IMR-90 (cell line): Measurements from ENCODE around the gene TRAF6. TPM values are rescaled to one million over a fixed set of nuclear protein-coding genes. Genes with fewer than 3 reads are reported as not detected.

Source experiments
- ATAC-seq: fragments of 200-7000 bp; cut with Tn5 transposase; 2 replicates; pipeline ENCODE4 v1.9.1; 2020; ENCODE audit warnings: low read depth, mild to moderate bottlenecking, moderate library complexity
- BruUV-seq: library from RNA; stranded (reverse); fragments of 400-500 nt; replicated peaks from 2 replicates; lab custom pipeline; 2021; lab: Mats Ljungman, UMichigan
- CTCF ChIA-PET: fragments of 300-600 bp; formaldehyde crosslinking; extraction: SDS; loops from one replicate; lab custom pipeline; 2021; ENCODE audit warnings: antibody characterized with exemption; lab: Yijun Ruan, JAX
- POLR2A ChIA-PET: fragments of 300-600 bp; sonication (Branson Sonifier 250); formaldehyde crosslinking; loops from one replicate; lab custom pipeline; 2022; ENCODE audit warnings: antibody characterized with exemption; ENCODE audit not compliant: unreplicated experiment; lab: Charles Lee
- DNase-seq: peaks from one replicate; pipeline ENCODE4 v3.0.0; 2013
- H2AFZ ChIP-seq: replicated peaks from 2 replicates; pipeline ENCODE3; 2013; ENCODE audit warnings: low read length, mild to moderate bottlenecking; ENCODE audit not compliant: poor library complexity
- H2AK5ac ChIP-seq: 2 replicates; pipeline ENCODE4 v1.6.1; 2013; ENCODE audit warnings: low read depth, low read length, inconsistent platforms
- H2AK9ac ChIP-seq: replicated peaks from 2 replicates; pipeline ENCODE3; 2013; ENCODE audit warnings: mild to moderate bottlenecking, low read depth, low read length, moderate library complexity; ENCODE audit not compliant: poor library complexity
- H2BK120ac ChIP-seq: 2 replicates; pipeline ENCODE4 v1.6.1; 2013; ENCODE audit warnings: low read depth, low read length, inconsistent platforms
- H2BK15ac ChIP-seq: 3 replicates; pipeline ENCODE4 v1.6.1; 2013; ENCODE audit warnings: low read depth, low read length, inconsistent platforms
- H2BK20ac ChIP-seq: 2 replicates; pipeline ENCODE4 v1.6.1; 2013; ENCODE audit warnings: low read depth, mild to moderate bottlenecking, inconsistent platforms, low read length, moderate library complexity
- H2BK5ac ChIP-seq: 2 replicates; pipeline ENCODE4 v1.6.1; 2013; ENCODE audit warnings: mild to moderate bottlenecking, low read depth, low read length, inconsistent platforms; ENCODE audit not compliant: poor library complexity, severe bottlenecking
- H3K14ac ChIP-seq: replicated peaks from 2 replicates; pipeline ENCODE4 v1.6.1; 2013; ENCODE audit warnings: low read depth, low read length, inconsistent platforms
- H3K18ac ChIP-seq: 2 replicates; pipeline ENCODE4 v1.6.1; 2013; ENCODE audit warnings: low read depth, low read length, control low read depth
- H3K23ac ChIP-seq: 2 replicates; pipeline ENCODE4 v1.6.1; 2013; ENCODE audit warnings: low read depth, low read length, inconsistent platforms
- H3K27ac ChIP-seq: 2 replicates; pipeline ENCODE4 v1.5.1; 2013; ENCODE audit warnings: mild to moderate bottlenecking, control low read depth, low read length; ENCODE audit not compliant: insufficient read depth
- H3K27me3 ChIP-seq: 2 replicates; pipeline ENCODE4 v1.6.1; 2013; ENCODE audit warnings: low read length; ENCODE audit not compliant: control insufficient read depth, insufficient read depth
- H3K36me3 ChIP-seq: 2 replicates; pipeline ENCODE4 v1.6.1; 2013; ENCODE audit warnings: low read length, mixed read lengths; ENCODE audit not compliant: control insufficient read depth, insufficient read depth
- H3K4ac ChIP-seq: 2 replicates; pipeline ENCODE4 v1.6.1; 2013; ENCODE audit warnings: low read depth, low read length, inconsistent platforms
- H3K4me1 ChIP-seq: 2 replicates; pipeline ENCODE4 v1.6.1; 2013; ENCODE audit warnings: low read length, mixed read lengths; ENCODE audit not compliant: control insufficient read depth, insufficient read depth
- H3K4me2 ChIP-seq: 2 replicates; pipeline ENCODE4 v1.6.1; 2013; ENCODE audit warnings: low read depth, mild to moderate bottlenecking, control low read depth, low read length, moderate library complexity
- H3K4me3 ChIP-seq: 2 replicates; pipeline ENCODE4 v1.5.1; 2013; ENCODE audit warnings: low read depth, mild to moderate bottlenecking, control low read depth, low read length, moderate library complexity; ENCODE audit not compliant: insufficient read depth
- H3K56ac ChIP-seq: 2 replicates; pipeline ENCODE4 v1.6.1; 2013; ENCODE audit warnings: low read length, inconsistent platforms; ENCODE audit not compliant: insufficient read depth; ENCODE audit errors: extremely low read depth
- H3K79me1 ChIP-seq, 2 experiments: 2 replicates each; pipeline ENCODE4 v1.6.1; 2013; ENCODE audit warnings: low read length in 2 of 2, inconsistent platforms in 1 of 2, low read depth in 1 of 2
- H3K9ac ChIP-seq: 2 replicates; pipeline ENCODE4 v1.6.1; 2013; ENCODE audit warnings: low read depth, low read length, control low read depth
- H3K9me1 ChIP-seq: 2 replicates; pipeline ENCODE4 v1.6.1; 2013; ENCODE audit warnings: low read length, inconsistent platforms; ENCODE audit not compliant: insufficient read depth
- H3K9me3 ChIP-seq: 2 replicates; pipeline ENCODE4 v1.6.1; 2013; ENCODE audit warnings: low read length; ENCODE audit not compliant: control insufficient read depth, insufficient read depth
- H4K20me1 ChIP-seq: 2 replicates; pipeline ENCODE4 v1.6.1; 2013; ENCODE audit warnings: low read length, inconsistent platforms; ENCODE audit not compliant: insufficient read depth
- H4K5ac ChIP-seq: 2 replicates; pipeline ENCODE4 v1.6.1; 2013; ENCODE audit warnings: mild to moderate bottlenecking, low read depth, low read length, control low read depth
- H4K8ac ChIP-seq, 2 experiments: 2 replicates each; pipeline ENCODE4 v1.6.1; 2013; ENCODE audit warnings: low read depth in 2 of 2, low read length in 2 of 2, control low read depth in 1 of 2, inconsistent platforms in 1 of 2
- H4K91ac ChIP-seq: 2 replicates; pipeline ENCODE4 v1.6.1; 2013; ENCODE audit warnings: low read depth, low read length, inconsistent platforms; ENCODE audit not compliant: insufficient read depth
- BHLHE40 ChIP-seq: fragments of 150-350 bp; IDR thresholded peaks from 2 replicates; pipeline ENCODE4 v1.6.1; 2016; ENCODE audit warnings: mild to moderate bottlenecking, low read depth, low read length
- CEBPB ChIP-seq: IDR thresholded peaks from 2 replicates; pipeline ENCODE4 v1.6.1; 2012; ENCODE audit warnings: low read depth, low read length, improper control_type of control experiment
- CHD1 ChIP-seq: IDR thresholded peaks from 2 replicates; pipeline ENCODE4 v1.6.1; 2012; ENCODE audit warnings: low read depth, low read length, improper control_type of control experiment
- CTCF ChIP-seq: conservative IDR thresholded peaks from 2 replicates; pipeline ENCODE4 v1.5.1; 2012; ENCODE audit warnings: mild to moderate bottlenecking, low read depth, low read length, improper control_type of control experiment
- ELK1 ChIP-seq: fragments of 150-350 bp; IDR thresholded peaks from 2 replicates; pipeline ENCODE4 v1.6.1; 2016; ENCODE audit warnings: low read depth, mild to moderate bottlenecking, low read length, moderate library complexity, borderline replicate concordance
- MAFK ChIP-seq: IDR thresholded peaks from 2 replicates; pipeline ENCODE4 v1.6.1; 2012; ENCODE audit warnings: low read depth, low read length, improper control_type of control experiment
- MAZ ChIP-seq: IDR thresholded peaks from 2 replicates; pipeline ENCODE4 v1.6.1; 2012; ENCODE audit warnings: low read depth, mild to moderate bottlenecking, low read length, improper control_type of control experiment, moderate library complexity, borderline replicate concordance
- MXI1 ChIP-seq: IDR thresholded peaks from 2 replicates; pipeline ENCODE4 v1.6.1; 2012; ENCODE audit warnings: low read depth, mild to moderate bottlenecking, low read length, moderate library complexity, borderline replicate concordance
- POLR2A ChIP-seq: IDR thresholded peaks from 2 replicates; pipeline ENCODE4 v1.6.1; 2012; ENCODE audit warnings: mild to moderate bottlenecking, low read depth, low read length
- RAD21 ChIP-seq: IDR thresholded peaks from 2 replicates; pipeline ENCODE4 v1.6.1; 2012; ENCODE audit warnings: low read length, improper control_type of control experiment
- RCOR1 ChIP-seq: IDR thresholded peaks from 2 replicates; pipeline ENCODE4 v1.6.1; 2012; ENCODE audit warnings: mild to moderate bottlenecking, low read length, improper control_type of control experiment; ENCODE audit not compliant: insufficient replicate concordance
- RFX5 ChIP-seq: IDR thresholded peaks from 2 replicates; pipeline ENCODE4 v1.8.0; 2012; ENCODE audit warnings: low read depth, mild to moderate bottlenecking, low read length, moderate library complexity
- SMC3 ChIP-seq: fragments of 150-350 bp; IDR thresholded peaks from 2 replicates; pipeline ENCODE4 v1.6.1; 2016; ENCODE audit warnings: low read depth, mild to moderate bottlenecking, antibody characterized with exemption, low read length, moderate library complexity
- USF2 ChIP-seq: fragments of 150-350 bp; IDR thresholded peaks from 2 replicates; pipeline ENCODE4 v1.6.1; 2017; ENCODE audit warnings: mild to moderate bottlenecking, antibody characterized with exemption, low read length, low read depth
- WGBS, 2 experiments: methylation state at CpG; one replicate each; pipeline versions ENCODE4 v1.1.5 to v1.1.7; 2013; ENCODE audit warnings: missing lambda C conversion rate in 2 of 2; ENCODE audit not compliant: insufficient read length in 1 of 2; ENCODE audit errors: extremely low coverage in 2 of 2; 5-methylcytosine and 5-hydroxymethylcytosine counted together
- dilution Hi-C: fragments of 300-500 bp; cut with HindIII; formaldehyde crosslinking; loops from one replicate; pipeline ENCODE4 v1.14.3; 2018; ENCODE audit warnings: low sequenced_read_pairs; ENCODE audit not compliant: unreplicated experiment
- in situ Hi-C: fragments of 300-500 bp; cut with MboI; formaldehyde crosslinking; loops from 3 replicates; pipeline ENCODE4 v1.14.3; 2019; ENCODE audit warnings: low sequenced_read_pairs, inconsistent platforms, mixed read lengths
- intact Hi-C: fragments of 100-400 bp; cut with micrococcal nuclease; formaldehyde crosslinking; loops from 2 replicates; pipeline ENCODE4 v1.10.0; 2022
- polyA plus RNA-seq, 3 experiments: library from polyadenylated mRNA; depleted of rRNA; stranded (reverse); fragments of >200 nt; gene quantifications; 2 replicates each; pipeline ENCODE4 v1.2.3, GENCODE V29; 2012; ENCODE audit warnings: low replicate concordance in 1 of 3
- total RNA-seq: library from RNA; depleted of rRNA; stranded (reverse); fragments of >200 nt; gene quantifications from 2 replicates; pipeline ENCODE4 v1.2.3, GENCODE V29; 2012

Gene TRAF6
- total and polyA plus RNA-seq, 2 of the 4 experiments (the other 2 are of a cell fraction) = 6.0 to 17.6 TPM

GRCh38 chr11:36463781-36464180 is 46.3 kb downstream of the TRAF6 start (continued):
- no peak for TF ChIP-seq USF2
- no peak for TF ChIP-seq BHLHE40
- TF ChIP-seq CEBPB = no peak
- TF ChIP-seq MAZ = no peak

GRCh38 chr11:36462321-36462720 is 47.8 kb downstream of the TRAF6 start:
- POLR2A ChIA-PET = no interaction called here
- Histone ChIP-seq H4K91ac (no peak overlapping the region; the same call in 1 of the 2 replicates), H3K9me1 (peaks cover 14% of the 10 kb centered on the region), H3K27ac (no peak overlapping the region), H2AK5ac (peak overlapping the region; percentile 55; the same call in 1 of the 2 replicates), H3K36me3 (no peaks in the 10 kb centered on the region), H2BK20ac (no peak overlapping the region), H3K4me2 (no peak overlapping the region), H3K9ac (no peak overlapping the region), H3K18ac (no peak overlapping the region), H4K20me1 (no peaks in the 10 kb centered on the region), H3K4ac (no peak overlapping the region; the same call in 1 of the 2 replicates), H3K14ac (no peak overlapping the region), H4K5ac (no peak overlapping the region), H3K4me3 (no peak overlapping the region), H2BK5ac (no peak overlapping the region), H3K27me3 (no peaks in the 10 kb centered on the region), H2BK15ac (no peak overlapping the region), H3K9me3 (no peaks in the 10 kb centered on the region), H4K8ac (no peak overlapping the region; a peak in 1 of 4 replicates), H2BK120ac (peak overlapping the region; percentile 87), H3K79me1 (no peaks in the 10 kb centered on the region; a peak in 1 of 4 replicates), H3K56ac (no peak overlapping the region), H3K4me1 (peaks cover 14% of the 10 kb centered on the region), H2AK9ac (no peak overlapping the region), H2AFZ (no peak overlapping the region), H3K23ac (no peak overlapping the region)
- DNase-seq = no peak
- CTCF ChIA-PET = no interaction called here
- intact Hi-C loops = no loop called here
- dilution Hi-C loops = no loop called here
- no TSS peak for BruUV-seq
- no peak for ATAC-seq
- in situ Hi-C loops = loop anchor here (25.0 kb wide), 1 partner anchor 850 kb away; the partner anchor contains the start of gene FJX1
- WGBS, 2 experiments = 96% methylated on average over 11 of the region's 15 CpGs; no CpG with 5 or more reads in 1 of the 2 experiments
- TF ChIP-seq RCOR1 = no peak
- no peak for TF ChIP-seq MXI1
- TF ChIP-seq RAD21 = no peak
- TF ChIP-seq SMC3 = no peak
- no peak for TF ChIP-seq CHD1
- TF ChIP-seq RFX5 = no peak
- no peak for TF ChIP-seq MAZ
- TF ChIP-seq CTCF = no peak
- TF ChIP-seq MAFK = no peak
- no peak for TF ChIP-seq POLR2A
- no peak for TF ChIP-seq BHLHE40
- no peak for TF ChIP-seq ELK1
- TF ChIP-seq CEBPB = no peak
